Muscle of back (tissue), 11 donors: ENCODE data around the gene IGFN1. TPM values are rescaled to one million over a fixed set of nuclear protein-coding genes. Genes with fewer than 3 reads are reported as not detected.
"Not testable (repeated sequence)": the region's sequence is repeated elsewhere in the genome, so short reads cannot be mapped to it uniquely, and the experiment has no call there.

Experiments used
- DNase-seq, 3 donors: peaks; one replicate each; pipeline versions ENCODE4 v3.0.0 to v3.0.0-alpha.2; 2013
- polyA plus RNA-seq, 10 donors: library from polyadenylated mRNA; unstranded; fragments of 120-200 nt; gene quantifications; one replicate each; pipeline ENCODE4 v1.2.1, GENCODE V29; 2013; ENCODE audit not compliant: insufficient read length in 10 of 10

The IGFN1 gene
- polyA plus RNA-seq, 10 donors = 1.6 to 8.0 (median 2.9) TPM

GRCh38 chr1:201245082-201245481, 54.5 kb downstream of the IGFN1 start:
- DNase-seq = no peak

- no peak for DNase-seq
These were observed 58.3 kb downstream of the IGFN1 start for GRCh38 chr1:201248721-201249559.

- no peak for DNase-seq
These were observed 59.8 kb downstream of the IGFN1 start for GRCh38 chr1:201250326-201251011.

- DNase-seq = no peak
These were observed 60.8 kb downstream of the IGFN1 start for GRCh38 chr1:201251411-201251810.

GRCh38 chr1:201251851-201252430, 61.3 kb downstream of the IGFN1 start:
- no peak for DNase-seq

- no peak for DNase-seq
These were observed 62.3 kb downstream of the IGFN1 start for GRCh38 chr1:201252944-201253371.

GRCh38 chr1:201253411-201253810, 62.8 kb downstream of the IGFN1 start:
- DNase-seq = no peak

- peak in 1 of 3 donors; percentile 55 for DNase-seq
These were observed 63.4 kb downstream of the IGFN1 start for GRCh38 chr1:201253906-201254624.

- DNase-seq = peak in 2 of 3 donors; percentile 40 to 65
These were observed 64.2 kb downstream of the IGFN1 start for GRCh38 chr1:201254625-201255478.

- DNase-seq = no peak
These were observed 65.1 kb downstream of the IGFN1 start for GRCh38 chr1:201255479-201256362.

GRCh38 chr1:201258132-201258531, 67.5 kb downstream of the IGFN1 start:
- DNase-seq = not testable (repeated sequence)

GRCh38 chr1:201258763-201259230, 68.2 kb downstream of the IGFN1 start:
- no peak for DNase-seq

- DNase-seq = no peak
These were observed 69.0 kb downstream of the IGFN1 start for GRCh38 chr1:201259476-201260235.

- peak in 2 of 3 donors; percentile 53 to 82 for DNase-seq
These were observed 69.6 kb downstream of the IGFN1 start for GRCh38 chr1:201260236-201260590.

GRCh38 chr1:201260648-201261311, 70.2 kb downstream of the IGFN1 start:
- DNase-seq = no peak

- DNase-seq = no peak
These were observed 71.3 kb downstream of the IGFN1 start for GRCh38 chr1:201261771-201262547.

GRCh38 chr1:201262963-201263608, 72.5 kb downstream of the IGFN1 start:
- DNase-seq = no peak
